ENCODE results near the gene GBA3. TPM values are rescaled to one million over a fixed set of nuclear protein-coding genes. Genes with fewer than 3 reads are reported as not detected.

The GBA3 gene
- total RNA-seq, 1 experiment from 2014 or later = not detected

- no peak overlapping the region for H2AFZ ChIP-seq (ENCODE audit: low read length)
Measured at GRCh38 chr4:22695917-22696316, 3.2 kb downstream of the GBA3 start.

More at GRCh38 chr4:22695917-22696316, 3.2 kb downstream of the GBA3 start:
- Histone ChIP-seq H3K18ac (ENCODE audit: insufficient read length, low read depth, low read length) (no peak overlapping the region), H4K5ac (ENCODE audit: insufficient read length, low read depth, low read length) (no peak overlapping the region), H2BK12ac (ENCODE audit: insufficient read length, low read depth, low read length) (no peak overlapping the region), H4K20me1 (ENCODE audit: control insufficient read depth, insufficient read depth, insufficient read length) (no peaks in the 10 kb centered on the region), H2BK20ac (ENCODE audit: low read depth, low read length, poor library complexity, severe bottlenecking) (no peak overlapping the region), H2BK15ac (ENCODE audit: low read depth, low read length) (no peak overlapping the region), H3K9ac (ENCODE audit: extremely low read depth, insufficient read length, low read length) (no peak overlapping the region), H3K23ac (ENCODE audit: insufficient read length, low read depth, low read length) (no peak overlapping the region), H3K14ac (ENCODE audit: insufficient read depth, low read length) (no peak overlapping the region; the same call in 1 of the 2 replicates), H3K79me1 (ENCODE audit: insufficient read depth, low read depth, low read length, poor library complexity, severe bottlenecking) (no peaks in the 10 kb centered on the region), H3K9me3 (ENCODE audit: control insufficient read depth, low read depth, low read length) (no peaks in the 10 kb centered on the region), H3K27ac (ENCODE audit: insufficient read length, low read depth, low read length) (no peak overlapping the region), H3T11ph (ENCODE audit: low read length) (no peak overlapping the region), H2BK5ac (ENCODE audit: insufficient read length, low read length) (no peak overlapping the region), H3K4me1 (ENCODE audit: insufficient read depth, low read length) (no peaks in the 10 kb centered on the region), H4K91ac (ENCODE audit: insufficient read length, low read depth, low read length) (no peak overlapping the region), H3K23me2 (ENCODE audit: insufficient read length, low read depth, low read length, poor library complexity, severe bottlenecking) (no peaks in the 10 kb centered on the region), H3K56ac (ENCODE audit: insufficient read length, low read depth, low read length) (no peak overlapping the region), H4K8ac (replicated peaks; ENCODE audit: insufficient read length, low read depth, low read length) (no peak overlapping the region), H2BK120ac (ENCODE audit: low read depth, low read length, poor library complexity, severe bottlenecking) (no peak overlapping the region), H3K4ac (ENCODE audit: low read depth, low read length) (no peak overlapping the region), H3K79me2 (ENCODE audit: insufficient read depth, low read length) (no peaks in the 10 kb centered on the region), H3K27me3 (ENCODE audit: insufficient read depth, low read length) (no peaks in the 10 kb centered on the region), H3K4me2 (ENCODE audit: insufficient read depth, insufficient read length, low read length) (no peak overlapping the region), H2AK5ac (ENCODE audit: insufficient read length, low read length) (no peak overlapping the region)
- Mint-ChIP-seq H3K9me3 (peaks cover 0 to 3% of the 10 kb centered on the region in 2 experiments; a peak in 1 of 5 replicates), H3K4me3 (no peak overlapping the region), H3K27me3 (ENCODE audit: low read depth) (no peaks in the 10 kb centered on the region), H3K4me1 (no peaks in the 10 kb centered on the region), H3K36me3 (ENCODE audit: insufficient read depth in 1 of 3, low read depth in 3 of 3) (0 out of 7 replicates have a peak, but pooled peaks cover 0 to under 1% (median 0%) of the 10 kb centered on the region in 3 experiments), H3K27ac (no peak overlapping the region)
- DNase-seq = no peak
- no peak for TF ChIP-seq CTCF (conservative IDR thresholded peaks at IDR 0.05)
- WGBS (ENCODE audit: extremely low coverage, insufficient read length, low lambda C conversion rate) = no CpG with 5 or more reads among the region's 3 CpGs
